A549 (cell line): ENCODE results near the gene TKTL1. TPM values are rescaled to one million over a fixed set of nuclear protein-coding genes. Genes with fewer than 3 reads are reported as not detected.
A peak's percentile ranks its signal among the peaks of the same experiment; 100 is the strongest.

Experiments
- ATAC-seq, 2 experiments: fragments of 200-7000 bp in 1 of 2; fragments of >200 bp in 1 of 2; cut with Nextera tagmentation in 1 of 2; cut with Tn5 transposase in 1 of 2; 3 replicates each; pipeline versions ENCODE4 v1.8.0 to v1.9.1; 2018 to 2020; ENCODE audit warnings: mild to moderate bottlenecking in 1 of 2, moderate library complexity in 1 of 2
- CTCF ChIA-PET: fragments of 300-600 bp; sonication (Branson Sonifier 250); formaldehyde crosslinking; extraction: SDS; loops from one replicate; lab custom pipeline; 2021; ENCODE audit warnings: antibody characterized with exemption, inconsistent platforms; lab: Yijun Ruan, JAX
- POLR2A ChIA-PET: fragments of 350-600 bp; formaldehyde crosslinking; extraction: SDS; loops from one replicate; lab custom pipeline; 2021; ENCODE audit warnings: antibody characterized with exemption, inconsistent platforms; lab: Yijun Ruan, JAX
- DNase-seq, 2 experiments: peaks; one replicate each; pipeline versions ENCODE4 v3.0.0 to v3.0.0-alpha.2; 2011 to 2016; ENCODE audit warnings: low read depth in 1 of 2, low spot score in 1 of 2
- FAIRE-seq: peaks from 2 replicates; lab custom pipeline; 2011; peaks lifted over from hg19 to GRCh38; lab: Jason Lieb, UNC
- H3K27ac ChIP-seq, 2 experiments: fragments of >200 bp; sonication (Bioruptor Twin); formaldehyde crosslinking; 3 replicates each; pipeline ENCODE4 v1.5.1; 2016 to 2017
- H3K4me1 ChIP-seq: fragments of >200 bp; sonication (Bioruptor Twin); formaldehyde crosslinking; 3 replicates; pipeline ENCODE4 v1.6.1; 2016
- H3K4me2 ChIP-seq: fragments of >200 bp; sonication (Bioruptor Twin); formaldehyde crosslinking; 3 replicates; pipeline ENCODE4 v1.6.1; 2016
- H3K4me3 ChIP-seq: fragments of >200 bp; sonication (Bioruptor Twin); formaldehyde crosslinking; 3 replicates; pipeline ENCODE4 v1.5.1; 2016
- H3K9me3 ChIP-seq: fragments of >200 bp; sonication (Bioruptor Twin); formaldehyde crosslinking; 3 replicates; pipeline ENCODE4 v1.6.1; 2016
- BHLHE40 ChIP-seq: IDR thresholded peaks from 2 replicates; pipeline ENCODE4 v1.6.1; 2012; ENCODE audit warnings: low read depth, low read length, inconsistent platforms
- EHF ChIP-seq: fragments of 250-450 bp; sonication (Bioruptor Pico); IDR thresholded peaks from 2 replicates; pipeline ENCODE4 v1.5.0; 2020; ENCODE audit warnings: mild to moderate bottlenecking
- FOSL2 ChIP-seq, 2 experiments: fragments of 450-650 bp in 1 of 2; fragments of >200 bp in 1 of 2; sonication (Bioruptor Twin) in 1 of 2; formaldehyde crosslinking; IDR thresholded peaks; 2 replicates each; pipeline versions ENCODE4 v1.5.0 to v1.6.1; 2016 to 2020; ENCODE audit warnings: mild to moderate bottlenecking in 1 of 2, moderate library complexity in 1 of 2
- GATA3 ChIP-seq: IDR thresholded peaks from 2 replicates; pipeline ENCODE4 v1.6.1; 2012; ENCODE audit warnings: borderline replicate concordance
- HEYL ChIP-seq: fragments of 250-450 bp; sonication (Bioruptor Pico); IDR thresholded peaks from 2 replicates; pipeline ENCODE4 v1.8.0; 2021; ENCODE audit warnings: mild to moderate bottlenecking, moderate library complexity
- HMGXB4 ChIP-seq: fragments of 250-450 bp; sonication (Bioruptor Pico); IDR thresholded peaks from 2 replicates; pipeline ENCODE4 v1.5.0; 2021; ENCODE audit warnings: mild to moderate bottlenecking, moderate library complexity, borderline replicate concordance
- HOXB13 ChIP-seq: fragments of 250-450 bp; sonication (Bioruptor Pico); IDR thresholded peaks from 2 replicates; pipeline ENCODE4 v1.5.0; 2020; ENCODE audit warnings: low read depth, mild to moderate bottlenecking, moderate library complexity
- JUN ChIP-seq, 2 experiments: fragments of >200 bp; sonication (Bioruptor Twin); formaldehyde crosslinking; IDR thresholded peaks; 2 replicates in 1 of 2; 3 replicates in 1 of 2; pipeline ENCODE4 v1.6.1; 2016 to 2017
- KDM1A ChIP-seq: fragments of 200-600 bp; sonication (generic); IDR thresholded peaks from 2 replicates; pipeline ENCODE4 v1.6.1; 2016; ENCODE audit warnings: low read depth, mild to moderate bottlenecking
- KDM5A ChIP-seq: fragments of 200-600 bp; sonication (generic); IDR thresholded peaks from 2 replicates; pipeline ENCODE4 v1.6.1; 2016; ENCODE audit warnings: antibody characterized with exemption, mild to moderate bottlenecking
- MAFK ChIP-seq: fragments of 450-650 bp; IDR thresholded peaks from 2 replicates; pipeline ENCODE4 v1.6.1; 2014; ENCODE audit not compliant: partially characterized antibody
- RAD21 ChIP-seq, 2 experiments: fragments of >200 bp in 1 of 2; sonication (Bioruptor Twin) in 1 of 2; formaldehyde crosslinking in 1 of 2; IDR thresholded peaks in 1 of 2; conservative IDR thresholded peaks in 1 of 2; 2 replicates in 1 of 2; 3 replicates in 1 of 2; pipeline ENCODE4 v1.6.1; 2012 to 2018; ENCODE audit warnings: inconsistent platforms in 1 of 2
- RARB ChIP-seq: fragments of 250-450 bp; sonication (Bioruptor Pico); IDR thresholded peaks from 2 replicates; pipeline ENCODE4 v1.8.0; 2021; ENCODE audit warnings: mild to moderate bottlenecking, moderate library complexity
- REST ChIP-seq: fragments of 200-600 bp; sonication (generic); IDR thresholded peaks from 2 replicates; pipeline ENCODE4 v1.6.1; 2016; ENCODE audit warnings: antibody characterized with exemption, mild to moderate bottlenecking, moderate library complexity
- USF2 ChIP-seq: fragments of 450-650 bp; IDR thresholded peaks from 2 replicates; pipeline ENCODE4 v1.6.1; 2014; ENCODE audit warnings: antibody characterized with exemption
- ZSCAN20 ChIP-seq: fragments of 250-450 bp; sonication (Bioruptor Pico); IDR thresholded peaks from 2 replicates; pipeline ENCODE4 v1.8.0; 2022; ENCODE audit warnings: mild to moderate bottlenecking, moderate library complexity
- WGBS: methylation state at CpG from one replicate; pipeline ENCODE4 v1.1.6; 2017; ENCODE audit errors: missing lambda C conversion rate; 5-methylcytosine and 5-hydroxymethylcytosine counted together
- polyA plus RNA-seq, 4 experiments: library from polyadenylated mRNA; depleted of rRNA in 3 of 4; stranded (reverse); fragments of >200 nt; fragmentation: RNase III in 1 of 4; extraction: RNeasy Plus Mini Kit Qiagen cat#74134 plus additional on column Dnase treatment in 1 of 4; gene quantifications; 2 replicates in 3 of 4; 3 replicates in 1 of 4; pipeline ENCODE4 v1.2.3, GENCODE V29; 2011 to 2017

TKTL1 gene
- polyA plus RNA-seq, 2 of the 4 experiments (the other 2 are of a cell fraction) = 0.14 TPM; not detected in 1

GRCh38 chrX:154359362-154360154 lies 64.0 kb downstream of the TKTL1 start (continued):
- TF ChIP-seq FOSL2 (IDR thresholded peaks at IDR 0.05) (no peak), FOSL2 (CRISPR knock-in tag; IDR thresholded peaks at IDR 0.05) (no peak), HOXB13 (CRISPR knock-in tag) (no peak)
- TF ChIP-seq, all 56 proteins: peak for 0

GRCh38 chrX:154360155-154360713 lies 64.6 kb downstream of the TKTL1 start:
- no peak overlapping the region for H3K4me3 ChIP-seq
- DNase-seq = no peak
- no peak overlapping the region; the same call in 2 of the 3 replicates for H3K4me2 ChIP-seq
- POLR2A ChIA-PET = no interaction called here
- ATAC-seq = no peak
- 0 out of 6 replicates have a peak overlapping the region, but pooled peaks of 1 of the 2 experiments have one; percentile 18 for H3K27ac ChIP-seq
- no peak for FAIRE-seq
- 89% methylated on average over 12 of the region's 34 CpGs for WGBS
- no peaks in the 10 kb centered on the region for H3K9me3 ChIP-seq
- CTCF ChIA-PET = interaction anchor here (0.7 to 1.0 kb wide), 2 partner anchors 13 to 14 kb away, joined by 3 to 5 read pairs; no protein-coding TSS in a partner anchor
- peaks cover 59% of the 10 kb centered on the region for H3K4me1 ChIP-seq
- TF ChIP-seq ZSCAN20 (CRISPR knock-in tag) (no peak), BHLHE40 (no peak), MAFK (no peak), KDM1A (no peak), GATA3 (no peak), JUN (IDR thresholded peaks at IDR 0.05) (no peak), RARB (no peak), REST (no peak), HEYL (CRISPR knock-in tag) (no peak), HMGXB4 (CRISPR knock-in tag) (no peak), KDM5A (no peak), EHF (CRISPR knock-in tag) (no peak), USF2 (no peak), RAD21 (conservative IDR thresholded peaks at IDR 0.05 in 1 of 2, IDR thresholded peaks at IDR 0.05 in 1 of 2) (no peak)
